Muscle layer of duodenum (tissue), 2 donors: Measurements from ENCODE around the gene TPM2.

Experiments used
- H3K27ac ChIP-seq: one replicate; pipeline ENCODE4 v1.7.0; 2013; ENCODE audit warnings: mild to moderate bottlenecking, low read length
- H3K27me3 ChIP-seq: one replicate; pipeline ENCODE4 v1.7.0; 2013; ENCODE audit warnings: low read depth, mild to moderate bottlenecking, control low read depth, low read length
- H3K36me3 ChIP-seq, 2 donors: one replicate each; pipeline ENCODE4 v1.7.0; 2013; ENCODE audit warnings: low read length in 2 of 2, control low read depth in 1 of 2, mild to moderate bottlenecking in 1 of 2; ENCODE audit not compliant: insufficient read depth in 2 of 2, control insufficient read depth in 1 of 2
- H3K4me1 ChIP-seq, 2 donors: one replicate each; pipeline ENCODE4 v1.7.0; 2013; ENCODE audit warnings: low read length in 2 of 2, mild to moderate bottlenecking in 2 of 2, control low read depth in 1 of 2, moderate library complexity in 1 of 2; ENCODE audit not compliant: insufficient read depth in 2 of 2, control insufficient read depth in 1 of 2
- H3K4me3 ChIP-seq, 2 donors: one replicate each; pipeline ENCODE4 v1.7.0; 2013; ENCODE audit warnings: low read length in 2 of 2, low read depth in 1 of 2, mild to moderate bottlenecking in 1 of 2
- H3K9me3 ChIP-seq, 2 donors: one replicate each; pipeline ENCODE4 v1.7.0; 2013; ENCODE audit warnings: low read length in 2 of 2, control low read depth in 1 of 2, mild to moderate bottlenecking in 1 of 2; ENCODE audit not compliant: control insufficient read depth in 1 of 2
- donor health status: healthy.

The TPM2 gene

DNA sequence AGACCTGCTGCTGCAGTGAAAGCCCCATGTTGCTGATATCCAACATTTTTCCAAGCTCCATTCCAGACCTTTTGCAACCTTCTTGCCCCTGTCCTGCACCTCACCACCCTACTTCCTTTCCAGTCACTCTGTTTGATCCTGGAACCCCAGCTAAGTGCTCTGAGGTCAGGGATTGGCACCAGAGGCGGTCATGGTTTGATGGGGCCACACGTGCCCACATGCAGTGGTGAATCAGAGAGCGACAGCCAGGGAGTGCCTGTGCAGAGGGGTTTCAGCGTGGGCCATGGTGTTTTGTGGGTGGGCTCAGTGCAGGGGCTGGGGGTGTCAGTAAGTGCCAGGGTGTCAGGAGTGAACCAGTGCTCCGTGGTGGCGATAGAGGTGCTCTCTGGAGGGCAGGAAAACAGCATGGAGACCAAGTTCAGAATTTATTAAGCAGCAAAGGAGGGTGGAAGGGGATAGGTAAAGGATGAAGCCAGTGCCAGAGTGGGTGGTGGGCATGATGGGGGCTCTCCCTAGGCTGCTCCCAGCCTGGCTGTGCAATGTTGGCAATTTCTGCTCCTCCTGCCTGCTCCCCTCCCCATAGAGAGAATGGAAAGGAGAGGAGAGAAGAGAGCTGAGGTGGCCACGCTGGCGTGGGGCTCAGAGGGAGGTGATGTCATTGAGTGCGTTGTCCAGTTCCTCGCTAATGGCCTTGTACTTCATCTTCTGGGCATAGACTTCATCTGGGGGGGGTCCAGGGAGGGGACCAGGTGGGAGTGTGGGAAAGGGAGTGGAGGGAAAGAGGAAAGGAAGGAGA, 7.0 kb downstream of the TPM2 start:
- peak overlapping the region in 1 of 2 donors; percentile 4 for H3K4me3 ChIP-seq

DNA sequence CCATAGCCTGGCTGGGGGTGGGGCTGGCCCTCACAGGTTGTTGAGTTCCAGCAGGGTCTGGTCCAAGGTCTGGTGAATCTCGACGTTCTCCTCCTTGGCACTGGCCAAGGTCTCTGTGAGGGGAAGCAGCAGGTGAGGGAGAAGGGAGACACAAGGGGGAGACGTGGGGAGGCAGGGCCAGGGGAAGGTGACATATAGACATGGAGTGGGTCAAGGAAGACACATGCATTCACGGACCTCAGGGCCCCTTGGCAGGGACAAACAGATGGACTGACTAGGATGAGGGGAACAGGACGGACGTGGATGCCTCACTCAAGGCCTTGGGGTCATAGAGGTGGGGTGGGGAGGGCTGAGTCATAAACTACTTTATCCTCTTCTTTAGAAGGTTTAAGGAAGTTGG, 7.7 kb downstream of the TPM2 start:
- no peaks in the 10 kb centered on the region for H3K27me3 ChIP-seq
- H3K36me3 ChIP-seq = peaks cover 26 to 43% of the 10 kb centered on the region in 2 donors
- peaks cover 0 to 33% of the 10 kb centered on the region in 2 donors for H3K4me1 ChIP-seq
- H3K4me3 ChIP-seq = no peak overlapping the region
- H3K27ac ChIP-seq = peak overlapping the region; percentile 61
- no peaks in the 10 kb centered on the region for H3K9me3 ChIP-seq

More for the DNA sequence above, 7.0 kb downstream of the TPM2 start:
- no peaks in the 10 kb centered on the region for H3K9me3 ChIP-seq
- H3K36me3 ChIP-seq = peaks cover 26 to 43% of the 10 kb centered on the region in 2 donors
- peaks cover 0 to 33% of the 10 kb centered on the region in 2 donors for H3K4me1 ChIP-seq
- H3K27ac ChIP-seq = no peak overlapping the region
- H3K27me3 ChIP-seq = no peaks in the 10 kb centered on the region

DNA sequence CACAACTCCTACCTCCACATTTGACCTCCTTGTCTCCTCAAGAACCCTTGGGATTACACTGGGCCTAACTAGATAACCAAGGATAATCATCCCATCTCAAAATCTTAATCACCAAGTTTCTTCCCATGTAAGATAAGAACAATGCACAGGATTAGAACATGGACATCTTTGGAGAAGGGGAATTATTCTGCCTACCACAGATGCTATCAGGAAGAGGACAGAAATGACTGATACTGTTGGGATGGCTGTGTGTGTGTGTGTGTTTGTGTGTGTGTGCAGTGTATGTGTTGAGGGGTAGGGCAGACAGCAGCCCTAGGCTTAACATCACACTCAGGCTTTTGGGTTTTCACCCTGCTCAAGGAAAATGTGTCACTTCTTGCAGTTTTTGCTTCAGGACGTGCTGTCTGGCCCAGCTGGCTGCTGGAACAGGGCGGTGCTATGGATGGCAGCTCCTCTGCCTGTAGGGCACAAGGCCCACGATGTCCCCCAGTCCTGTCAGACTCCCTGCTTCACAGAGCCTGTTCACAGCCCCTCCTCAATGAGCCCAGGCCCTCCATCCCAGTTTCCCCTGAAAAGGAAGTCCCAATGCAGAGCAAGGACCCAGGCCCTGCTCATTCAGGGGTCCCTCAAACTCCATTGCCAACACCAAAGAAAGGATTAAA, 8.3 kb downstream of the TPM2 start:
- Histone ChIP-seq H3K36me3 (peaks cover 26 to 37% of the 10 kb centered on the region in 2 donors), H3K27ac (peak overlapping the region; percentile 61), H3K4me3 (no peak overlapping the region), H3K4me1 (peaks cover 0 to 30% of the 10 kb centered on the region in 2 donors), H3K9me3 (no peaks in the 10 kb centered on the region), H3K27me3 (peaks cover under 1% of the 10 kb centered on the region)

DNA sequence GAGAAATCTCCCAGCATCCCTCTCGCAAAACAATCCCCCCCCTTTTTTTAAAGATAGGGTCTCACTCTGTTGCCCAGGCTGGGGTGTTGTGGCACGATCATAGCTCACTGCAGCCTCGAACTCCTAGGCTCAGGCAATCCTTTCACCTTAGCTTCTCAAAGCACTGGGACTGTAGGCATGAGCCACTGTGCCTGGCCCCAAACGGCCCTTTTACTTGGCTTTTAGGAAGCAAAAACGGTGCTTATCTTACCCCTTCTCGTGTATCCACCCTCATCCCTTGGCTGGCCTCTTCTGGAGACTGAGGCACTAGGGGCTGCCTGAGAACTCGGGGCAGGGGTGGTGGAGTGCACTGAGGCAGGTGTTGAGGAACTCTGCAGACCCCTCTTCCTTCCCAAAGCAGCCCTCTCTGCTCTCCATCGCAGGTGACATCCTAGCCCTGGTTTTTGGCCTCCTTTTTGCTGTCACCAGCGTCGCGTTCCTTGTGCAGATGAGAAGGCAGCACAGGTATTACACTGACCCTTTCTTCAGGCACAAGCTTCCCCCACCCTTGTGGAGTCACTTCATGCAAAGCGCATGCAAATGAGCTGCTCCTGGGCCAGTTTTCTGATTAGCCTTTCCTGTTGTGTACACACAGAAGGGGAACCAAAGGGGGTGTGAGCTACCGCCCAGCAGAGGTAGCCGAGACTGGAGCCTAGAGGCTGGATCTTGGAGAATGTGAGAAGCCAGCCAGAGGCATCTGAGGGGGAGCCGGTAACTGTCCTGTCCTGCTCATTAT, 9.2 kb downstream of the TPM2 start:
- Histone ChIP-seq H3K4me1 (peaks cover 0 to 36% of the 10 kb centered on the region in 2 donors), H3K9me3 (no peaks in the 10 kb centered on the region), H3K27ac (peak overlapping the region; percentile 51), H3K27me3 (peaks cover 4% of the 10 kb centered on the region), H3K4me3 (no peak overlapping the region), H3K36me3 (peaks cover 26 to 31% of the 10 kb centered on the region in 2 donors)

DNA sequence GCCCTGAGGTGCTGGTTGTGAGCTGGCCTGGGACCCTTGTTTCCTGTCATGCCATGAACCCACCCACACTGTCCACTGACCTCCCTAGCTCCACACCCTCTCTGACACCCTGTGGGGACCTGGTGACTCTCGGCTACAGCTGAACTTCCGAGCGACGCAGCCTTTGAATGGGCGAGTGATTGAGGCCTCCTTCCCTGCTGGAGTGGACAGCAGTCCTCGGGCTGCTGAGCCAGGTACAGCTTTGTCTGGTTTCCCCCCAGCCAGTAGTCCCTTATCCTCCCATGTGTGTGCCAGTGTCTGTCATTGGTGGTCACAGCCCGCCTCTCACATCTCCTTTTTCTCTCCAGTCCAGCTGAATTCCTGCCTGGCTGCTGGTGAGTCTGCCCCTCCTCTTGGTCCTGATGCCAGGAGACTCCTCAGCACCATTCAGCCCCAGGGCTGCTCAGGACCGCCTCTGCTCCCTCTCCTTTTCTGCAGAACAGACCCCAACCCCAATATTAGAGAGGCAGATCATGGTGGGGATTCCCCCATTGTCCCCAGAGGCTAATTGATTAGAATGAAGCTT, 9.9 kb downstream of the TPM2 start:
- peaks cover 0 to 31% of the 10 kb centered on the region in 2 donors for H3K4me1 ChIP-seq
- H3K4me3 ChIP-seq = no peak overlapping the region
- peaks cover 4% of the 10 kb centered on the region for H3K27me3 ChIP-seq
- H3K9me3 ChIP-seq = no peaks in the 10 kb centered on the region
- peak overlapping the region; percentile 51 for H3K27ac ChIP-seq
- H3K36me3 ChIP-seq = peaks cover 23 to 24% of the 10 kb centered on the region in 2 donors

DNA sequence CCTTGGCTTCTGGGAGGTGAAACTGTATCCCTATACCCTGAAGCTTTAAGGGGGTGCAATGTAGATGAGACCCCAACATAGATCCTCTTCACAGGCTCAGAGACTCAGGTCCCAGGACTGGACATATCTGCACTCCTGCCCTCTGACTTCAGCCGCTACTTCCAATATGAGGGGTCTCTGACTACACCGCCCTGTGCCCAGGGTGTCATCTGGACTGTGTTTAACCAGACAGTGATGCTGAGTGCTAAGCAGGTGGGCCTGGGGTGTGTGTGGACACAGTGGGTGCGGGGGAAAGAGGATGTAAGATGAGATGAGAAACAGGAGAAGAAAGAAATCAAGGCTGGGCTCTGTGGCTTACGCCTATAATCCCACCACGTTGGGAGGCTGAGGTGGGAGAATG, 10.6 kb downstream of the TPM2 start:
- no peak overlapping the region for H3K4me3 ChIP-seq
- H3K4me1 ChIP-seq = peaks cover 0 to 25% of the 10 kb centered on the region in 2 donors
- H3K27ac ChIP-seq = no peak overlapping the region
- H3K36me3 ChIP-seq = peaks cover 17 to 19% of the 10 kb centered on the region in 2 donors
- no peaks in the 10 kb centered on the region for H3K9me3 ChIP-seq
- peaks cover 4% of the 10 kb centered on the region for H3K27me3 ChIP-seq

DNA sequence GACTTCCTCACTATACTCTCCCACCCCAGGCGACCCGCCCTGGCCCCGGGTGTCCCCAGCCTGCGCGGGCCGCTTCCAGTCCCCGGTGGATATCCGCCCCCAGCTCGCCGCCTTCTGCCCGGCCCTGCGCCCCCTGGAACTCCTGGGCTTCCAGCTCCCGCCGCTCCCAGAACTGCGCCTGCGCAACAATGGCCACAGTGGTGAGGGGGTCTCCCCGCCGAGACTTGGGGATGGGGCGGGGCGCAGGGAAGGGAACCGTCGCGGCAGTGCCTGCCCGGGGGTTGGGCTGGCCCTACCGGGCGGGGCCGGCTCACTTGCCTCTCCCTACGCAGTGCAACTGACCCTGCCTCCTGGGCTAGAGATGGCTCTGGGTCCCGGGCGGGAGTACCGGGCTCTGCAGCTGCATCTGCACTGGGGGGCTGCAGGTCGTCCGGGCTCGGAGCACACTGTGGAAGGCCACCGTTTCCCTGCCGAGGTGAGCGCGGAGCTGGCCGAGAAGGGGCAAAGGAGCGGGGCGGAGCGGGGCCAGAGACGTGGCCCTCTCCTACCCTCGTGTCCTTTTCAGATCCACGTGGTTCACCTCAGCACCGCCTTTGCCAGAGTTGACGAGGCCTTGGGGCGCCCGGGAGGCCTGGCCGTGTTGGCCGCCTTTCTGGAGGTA, 13.9 kb downstream of the TPM2 start:
- H3K9me3 ChIP-seq = no peaks in the 10 kb centered on the region
- no peak overlapping the region for H3K27ac ChIP-seq
- H3K4me1 ChIP-seq = peaks cover 0 to 15% of the 10 kb centered on the region in 2 donors
- H3K27me3 ChIP-seq = peaks cover 4% of the 10 kb centered on the region
- peak overlapping the region; percentile 17 to 68 for H3K4me3 ChIP-seq
- no peaks in the 10 kb centered on the region for H3K36me3 ChIP-seq

DNA sequence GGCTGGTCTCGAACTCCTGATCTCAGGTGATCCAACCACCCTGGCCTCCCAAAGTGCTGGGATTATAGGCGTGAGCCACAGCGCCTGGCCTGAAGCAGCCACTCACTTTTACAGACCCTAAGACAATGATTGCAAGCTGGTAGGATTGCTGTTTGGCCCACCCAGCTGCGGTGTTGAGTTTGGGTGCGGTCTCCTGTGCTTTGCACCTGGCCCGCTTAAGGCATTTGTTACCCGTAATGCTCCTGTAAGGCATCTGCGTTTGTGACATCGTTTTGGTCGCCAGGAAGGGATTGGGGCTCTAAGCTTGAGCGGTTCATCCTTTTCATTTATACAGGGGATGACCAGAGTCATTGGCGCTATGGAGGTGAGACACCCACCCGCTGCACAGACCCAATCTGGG, 14.5 kb downstream of the TPM2 start:
- Histone ChIP-seq H3K9me3 (no peaks in the 10 kb centered on the region), H3K27ac (no peak overlapping the region), H3K4me3 (peak overlapping the region; percentile 17 to 68), H3K27me3 (peaks cover 4% of the 10 kb centered on the region), H3K36me3 (no peaks in the 10 kb centered on the region), H3K4me1 (peaks cover 0 to 15% of the 10 kb centered on the region in 2 donors)

DNA sequence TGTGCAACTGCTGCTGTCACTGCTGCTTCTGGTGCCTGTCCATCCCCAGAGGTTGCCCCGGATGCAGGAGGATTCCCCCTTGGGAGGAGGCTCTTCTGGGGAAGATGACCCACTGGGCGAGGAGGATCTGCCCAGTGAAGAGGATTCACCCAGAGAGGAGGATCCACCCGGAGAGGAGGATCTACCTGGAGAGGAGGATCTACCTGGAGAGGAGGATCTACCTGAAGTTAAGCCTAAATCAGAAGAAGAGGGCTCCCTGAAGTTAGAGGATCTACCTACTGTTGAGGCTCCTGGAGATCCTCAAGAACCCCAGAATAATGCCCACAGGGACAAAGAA, 15.7 kb downstream of the TPM2 start:
- Histone ChIP-seq H3K9me3 (no peaks in the 10 kb centered on the region), H3K27ac (peak overlapping the region; percentile 56), H3K27me3 (peaks cover 4% of the 10 kb centered on the region), H3K4me1 (peaks cover 0 to 15% of the 10 kb centered on the region in 2 donors), H3K4me3 (peak overlapping the region in 1 of 2 donors; percentile 37), H3K36me3 (no peaks in the 10 kb centered on the region)

DNA sequence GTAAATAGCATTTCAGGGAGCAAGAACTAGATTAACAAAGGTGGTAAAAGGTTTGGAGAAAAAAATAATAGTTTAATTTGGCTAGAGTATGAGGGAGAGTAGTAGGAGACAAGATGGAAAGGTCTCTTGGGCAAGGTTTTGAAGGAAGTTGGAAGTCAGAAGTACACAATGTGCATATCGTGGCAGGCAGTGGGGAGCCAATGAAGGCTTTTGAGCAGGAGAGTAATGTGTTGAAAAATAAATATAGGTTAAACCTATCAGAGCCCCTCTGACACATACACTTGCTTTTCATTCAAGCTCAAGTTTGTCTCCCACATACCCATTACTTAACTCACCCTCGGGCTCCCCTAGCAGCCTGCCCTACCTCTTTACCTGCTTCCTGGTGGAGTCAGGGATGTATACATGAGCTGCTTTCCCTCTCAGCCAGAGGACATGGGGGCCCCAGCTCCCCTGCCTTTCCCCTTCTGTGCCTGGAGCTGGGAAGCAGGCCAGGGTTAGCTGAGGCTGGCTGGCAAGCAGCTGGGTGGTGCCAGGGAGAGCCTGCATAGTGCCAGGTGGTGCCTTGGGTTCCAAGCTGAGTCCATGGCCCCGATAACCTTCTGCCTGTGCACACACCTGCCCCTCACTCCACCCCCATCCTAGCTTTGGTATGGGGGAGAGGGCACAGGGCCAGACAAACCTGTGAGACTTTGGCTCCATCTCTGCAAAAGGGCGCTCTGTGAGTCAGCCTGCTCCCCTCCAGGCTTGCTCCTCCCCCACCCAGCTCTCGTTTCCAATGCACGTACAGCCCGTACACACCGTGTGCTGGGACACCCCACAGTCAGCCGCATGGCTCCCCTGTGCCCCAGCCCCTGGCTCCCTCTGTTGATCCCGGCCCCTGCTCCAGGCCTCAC, 16.3 kb downstream of the TPM2 start, which contains the start of gene CA9:
TSS of gene CA9 (plus strand) at position 797 of the 893 bp plus-strand sequence. CDS start at position 829, 32 bp downstream.
- Histone ChIP-seq H3K9me3 (no peaks in the 10 kb centered on the region), H3K27me3 (peaks cover 4% of the 10 kb centered on the region), H3K4me3 (peak within 1 kb of the TSS in 1 of 2 donors; percentile 37), H3K36me3 (no peaks in the 10 kb centered on the region), H3K4me1 (peaks cover 0 to 15% of the 10 kb centered on the region in 2 donors), H3K27ac (peak within 1 kb of the TSS; percentile 56)
